Measurements from ENCODE around the gene MLEC. TPM values are rescaled to one million over a fixed set of nuclear protein-coding genes. Genes with fewer than 3 reads are reported as not detected.

The MLEC gene
- total RNA-seq, 2 donors from 2014 or later, result 116 to 124 TPM

DNA sequence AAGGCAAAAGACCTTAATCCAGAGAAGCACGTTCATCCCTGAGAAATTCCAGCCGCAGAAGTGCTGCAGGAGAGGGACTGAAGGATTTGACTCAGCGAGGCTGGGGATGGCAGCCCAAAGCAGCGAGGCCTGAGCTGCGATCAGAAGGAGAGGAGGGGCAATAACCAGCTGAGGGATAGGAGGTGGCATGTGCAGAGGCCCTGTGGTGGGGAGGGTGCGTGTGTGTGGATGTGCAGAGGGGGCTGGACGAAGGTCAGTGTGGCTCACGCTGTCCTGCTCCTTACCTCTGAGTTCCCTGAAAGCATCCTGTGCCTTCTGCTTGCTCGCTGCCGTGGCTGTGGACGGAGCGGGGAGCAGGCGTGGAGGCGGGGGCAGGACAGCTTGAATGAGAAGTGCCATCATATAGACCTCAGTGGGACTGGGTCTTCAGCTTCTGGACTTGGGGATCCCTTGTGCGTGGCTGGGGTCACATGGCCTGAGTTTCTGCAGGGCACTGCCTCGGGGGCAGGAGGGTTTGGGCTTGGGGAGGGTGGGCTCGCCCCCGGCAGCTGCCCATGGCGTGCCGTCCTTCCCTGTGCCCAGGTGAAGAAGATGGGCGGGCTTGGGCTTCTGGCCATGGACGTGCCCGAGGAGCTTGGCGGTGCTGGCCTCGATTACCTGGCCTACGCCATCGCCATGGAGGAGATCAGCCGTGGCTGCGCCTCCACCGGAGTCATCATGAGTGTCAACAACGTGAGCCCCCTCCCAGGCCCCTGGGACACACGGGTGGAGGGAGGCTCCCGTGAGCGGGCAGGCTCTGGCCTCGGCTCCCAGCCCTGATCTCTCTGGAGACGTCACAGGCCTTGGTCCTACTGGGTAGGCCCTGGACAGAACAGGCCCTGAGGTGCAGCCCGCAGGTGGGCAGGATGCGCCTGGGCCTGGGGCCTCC lies 49.7 kb downstream of the MLEC start:
- no peaks in the 10 kb centered on the region for H3K4me1 ChIP-seq (replicated peaks)
- TF ChIP-seq, protein P1, sequence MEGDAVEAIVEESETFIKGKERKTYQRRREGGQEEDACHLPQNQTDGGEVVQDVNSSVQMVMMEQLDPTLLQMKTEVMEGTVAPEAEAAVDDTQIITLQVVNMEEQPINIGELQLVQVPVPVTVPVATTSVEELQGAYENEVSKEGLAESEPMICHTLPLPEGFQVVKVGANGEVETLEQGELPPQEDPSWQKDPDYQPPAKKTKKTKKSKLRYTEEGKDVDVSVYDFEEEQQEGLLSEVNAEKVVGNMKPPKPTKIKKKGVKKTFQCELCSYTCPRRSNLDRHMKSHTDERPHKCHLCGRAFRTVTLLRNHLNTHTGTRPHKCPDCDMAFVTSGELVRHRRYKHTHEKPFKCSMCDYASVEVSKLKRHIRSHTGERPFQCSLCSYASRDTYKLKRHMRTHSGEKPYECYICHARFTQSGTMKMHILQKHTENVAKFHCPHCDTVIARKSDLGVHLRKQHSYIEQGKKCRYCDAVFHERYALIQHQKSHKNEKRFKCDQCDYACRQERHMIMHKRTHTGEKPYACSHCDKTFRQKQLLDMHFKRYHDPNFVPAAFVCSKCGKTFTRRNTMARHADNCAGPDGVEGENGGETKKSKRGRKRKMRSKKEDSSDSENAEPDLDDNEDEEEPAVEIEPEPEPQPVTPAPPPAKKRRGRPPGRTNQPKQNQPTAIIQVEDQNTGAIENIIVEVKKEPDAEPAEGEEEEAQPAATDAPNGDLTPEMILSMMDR (IDR thresholded peaks at IDR 0.05), result no peak
- TF ChIP-seq POLR2AphosphoS5 (IDR thresholded peaks at IDR 0.05) (no peak), POLR2A (IDR thresholded peaks at IDR 0.05) (no peak)
- H3K36me3 ChIP-seq, result no peaks in the 10 kb centered on the region
- no peaks in the 10 kb centered on the region for H3K9me3 ChIP-seq
- no peak overlapping the region for H3K4me3 ChIP-seq
- no peak for DNase-seq (ENCODE audit: low spot score)
- H3K27me3 ChIP-seq (replicated peaks; ENCODE audit: insufficient read depth), result no peaks in the 10 kb centered on the region
- 87% methylated on average over 33 of the region's 38 CpGs for WGBS
- intact Hi-C loops (cut with DNase I), result no loop called here
- H3K27ac ChIP-seq, result no peak overlapping the region

DNA sequence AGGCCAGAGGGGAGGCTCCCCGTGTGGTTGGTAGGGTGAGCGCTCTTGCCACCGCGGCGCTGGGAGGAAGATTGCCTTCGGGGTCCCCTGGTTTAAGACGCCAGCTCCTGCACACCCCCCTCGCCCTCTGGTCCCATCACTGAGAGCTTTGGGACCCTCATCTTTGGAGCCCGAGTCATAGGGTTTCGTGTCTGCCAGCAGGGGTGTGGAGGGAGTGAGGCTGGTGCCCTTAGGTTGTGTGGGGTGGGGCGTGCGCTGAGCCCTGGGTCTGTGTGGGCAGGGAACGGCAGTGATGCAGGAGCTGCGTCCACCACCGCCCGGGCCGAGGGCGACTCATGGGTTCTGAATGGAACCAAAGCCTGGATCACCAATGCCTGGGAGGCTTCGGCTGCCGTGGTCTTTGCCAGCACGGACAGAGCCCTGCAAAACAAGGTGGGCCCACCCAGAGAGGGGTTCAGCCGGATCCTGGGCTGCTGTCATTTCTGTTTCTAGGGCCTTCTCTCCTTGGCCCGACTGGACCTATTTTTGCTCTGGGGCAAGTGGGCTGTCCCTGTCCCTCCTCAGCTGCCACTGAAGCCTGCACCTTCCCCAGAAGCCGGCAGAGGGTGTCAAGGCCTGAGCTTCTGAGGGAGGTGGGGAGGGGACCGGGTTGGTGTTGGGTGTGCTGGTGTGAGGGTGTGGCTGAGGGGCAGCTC lies 50.8 kb downstream of the MLEC start:
- TF ChIP-seq POLR2A (IDR thresholded peaks at IDR 0.05), result no peak
- TF ChIP-seq, protein P1 (IDR thresholded peaks at IDR 0.05), result peak in 2 of 4 experiments; percentile 3 to 9
- TF ChIP-seq POLR2AphosphoS5 (IDR thresholded peaks at IDR 0.05), result no peak
- H3K4me1 ChIP-seq (replicated peaks), result no peaks in the 10 kb centered on the region
- no peak overlapping the region for H3K27ac ChIP-seq
- intact Hi-C loops (cut with DNase I), result no loop called here
- WGBS, result 87% methylated on average over 25 of the region's 25 CpGs
- H3K36me3 ChIP-seq, result no peaks in the 10 kb centered on the region
- no peak overlapping the region for H3K4me3 ChIP-seq
- no peak for DNase-seq (ENCODE audit: low spot score)
- no peaks in the 10 kb centered on the region for H3K27me3 ChIP-seq (replicated peaks; ENCODE audit: insufficient read depth)
- no peaks in the 10 kb centered on the region for H3K9me3 ChIP-seq

DNA sequence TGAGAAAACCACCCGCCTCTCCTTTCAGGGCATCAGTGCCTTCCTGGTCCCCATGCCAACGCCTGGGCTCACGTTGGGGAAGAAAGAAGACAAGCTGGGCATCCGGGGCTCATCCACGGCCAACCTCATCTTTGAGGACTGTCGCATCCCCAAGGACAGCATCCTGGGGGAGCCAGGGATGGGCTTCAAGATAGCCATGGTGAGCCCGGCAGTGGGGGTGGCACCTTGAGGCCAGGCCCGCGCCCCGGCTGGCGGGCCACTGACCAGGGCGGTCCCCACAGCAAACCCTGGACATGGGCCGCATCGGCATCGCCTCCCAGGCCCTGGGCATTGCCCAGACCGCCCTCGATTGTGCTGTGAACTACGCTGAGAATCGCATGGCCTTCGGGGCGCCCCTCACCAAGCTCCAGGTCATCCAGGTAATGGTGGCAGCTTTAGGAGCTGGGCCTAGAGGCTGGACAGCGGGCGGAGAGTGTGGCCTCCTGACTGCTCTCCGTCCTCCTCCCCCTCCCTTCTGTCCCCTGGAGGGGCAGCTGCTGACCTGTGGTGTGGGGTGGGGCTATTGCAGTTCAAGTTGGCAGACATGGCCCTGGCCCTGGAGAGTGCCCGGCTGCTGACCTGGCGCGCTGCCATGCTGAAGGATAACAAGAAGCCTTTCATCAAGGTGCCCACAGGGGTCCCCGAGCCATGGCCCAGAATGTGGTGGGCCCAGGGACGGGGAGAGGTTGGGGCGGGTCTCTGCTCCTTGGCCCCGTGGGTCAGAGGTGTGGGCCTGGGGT lies 51.5 kb downstream of the MLEC start:
- no peaks in the 10 kb centered on the region for H3K4me1 ChIP-seq (replicated peaks)
- 87% methylated on average over 31 of the region's 31 CpGs for WGBS
- DNase-seq (ENCODE audit: low spot score), result no peak

DNA sequence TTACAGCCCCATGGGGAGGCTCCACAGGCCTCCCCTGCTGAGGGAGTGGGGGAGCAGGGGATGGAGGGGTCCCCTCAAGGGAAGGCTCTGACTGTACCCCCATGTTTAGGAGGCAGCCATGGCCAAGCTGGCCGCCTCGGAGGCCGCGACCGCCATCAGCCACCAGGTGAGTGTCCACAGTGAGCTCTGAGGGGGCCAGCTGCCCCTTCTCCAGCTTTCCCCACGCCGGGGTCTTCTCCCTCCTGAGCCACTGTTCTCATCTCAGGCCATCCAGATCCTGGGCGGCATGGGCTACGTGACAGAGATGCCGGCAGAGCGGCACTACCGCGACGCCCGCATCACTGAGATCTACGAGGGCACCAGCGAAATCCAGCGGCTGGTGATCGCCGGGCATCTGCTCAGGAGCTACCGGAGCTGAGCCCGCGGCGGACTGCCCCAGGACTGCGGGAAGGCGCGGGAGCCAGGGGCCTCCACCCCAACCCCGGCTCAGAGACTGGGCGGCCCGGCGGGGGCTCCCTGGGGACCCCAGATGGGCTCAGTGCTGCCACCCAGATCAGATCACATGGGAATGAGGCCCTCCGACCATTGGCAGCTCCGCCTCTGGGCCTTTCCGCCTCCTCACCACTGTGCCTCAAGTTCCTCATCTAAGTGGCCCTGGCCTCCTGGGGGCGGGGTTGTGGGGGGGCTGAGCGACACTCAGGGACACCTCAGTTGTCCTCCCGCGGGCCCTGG lies 52.2 kb downstream of the MLEC start:
- H3K36me3 ChIP-seq, result no peaks in the 10 kb centered on the region
- H3K4me3 ChIP-seq, result no peak overlapping the region
- 94% methylated on average over 37 of the region's 38 CpGs for WGBS
- no peaks in the 10 kb centered on the region for H3K4me1 ChIP-seq (replicated peaks)
- intact Hi-C loops (cut with DNase I), result no loop called here
- no peak overlapping the region for H3K27ac ChIP-seq
- no peaks in the 10 kb centered on the region for H3K9me3 ChIP-seq
- H3K27me3 ChIP-seq (replicated peaks; ENCODE audit: insufficient read depth), result no peaks in the 10 kb centered on the region
- TF ChIP-seq POLR2AphosphoS5 (IDR thresholded peaks at IDR 0.05) (no peak), POLR2A (IDR thresholded peaks at IDR 0.05) (no peak)
- TF ChIP-seq, protein P1 (IDR thresholded peaks at IDR 0.05), result no peak
- no peak for DNase-seq (ENCODE audit: low spot score)

More for the DNA sequence above, 51.5 kb downstream of the MLEC start:
- no peak overlapping the region for H3K27ac ChIP-seq
- TF ChIP-seq, protein P1 (IDR thresholded peaks at IDR 0.05), result no peak
- no peak for TF ChIP-seq POLR2A (IDR thresholded peaks at IDR 0.05)
- no peaks in the 10 kb centered on the region for H3K9me3 ChIP-seq
- H3K27me3 ChIP-seq (replicated peaks; ENCODE audit: insufficient read depth), result no peaks in the 10 kb centered on the region
- intact Hi-C loops (cut with DNase I), result no loop called here
- H3K36me3 ChIP-seq, result no peaks in the 10 kb centered on the region
- no peak overlapping the region for H3K4me3 ChIP-seq

All from prostate gland (tissue), 2 donors.